ENCODE results near the gene LRCH2.

LRCH2 gene

GRCh38 chrX:115093191-115093590 is 140.7 kb downstream of the LRCH2 start:
- TF ChIP-seq, protein P1, sequence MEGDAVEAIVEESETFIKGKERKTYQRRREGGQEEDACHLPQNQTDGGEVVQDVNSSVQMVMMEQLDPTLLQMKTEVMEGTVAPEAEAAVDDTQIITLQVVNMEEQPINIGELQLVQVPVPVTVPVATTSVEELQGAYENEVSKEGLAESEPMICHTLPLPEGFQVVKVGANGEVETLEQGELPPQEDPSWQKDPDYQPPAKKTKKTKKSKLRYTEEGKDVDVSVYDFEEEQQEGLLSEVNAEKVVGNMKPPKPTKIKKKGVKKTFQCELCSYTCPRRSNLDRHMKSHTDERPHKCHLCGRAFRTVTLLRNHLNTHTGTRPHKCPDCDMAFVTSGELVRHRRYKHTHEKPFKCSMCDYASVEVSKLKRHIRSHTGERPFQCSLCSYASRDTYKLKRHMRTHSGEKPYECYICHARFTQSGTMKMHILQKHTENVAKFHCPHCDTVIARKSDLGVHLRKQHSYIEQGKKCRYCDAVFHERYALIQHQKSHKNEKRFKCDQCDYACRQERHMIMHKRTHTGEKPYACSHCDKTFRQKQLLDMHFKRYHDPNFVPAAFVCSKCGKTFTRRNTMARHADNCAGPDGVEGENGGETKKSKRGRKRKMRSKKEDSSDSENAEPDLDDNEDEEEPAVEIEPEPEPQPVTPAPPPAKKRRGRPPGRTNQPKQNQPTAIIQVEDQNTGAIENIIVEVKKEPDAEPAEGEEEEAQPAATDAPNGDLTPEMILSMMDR (IDR thresholded peaks at IDR 0.05; ENCODE audit: extremely low read depth, insufficient read depth, missing control alignments): no peak
- no peak for DNase-seq (ENCODE audit: low spot score)
- in situ Hi-C loops (cut with MboI; ENCODE audit: low pct_unique_long_range_greater_than_20kb, low sequenced_read_pairs, unreplicated experiment): no loop called here

- in situ Hi-C loops (cut with MboI; ENCODE audit: low pct_unique_long_range_greater_than_20kb, low sequenced_read_pairs, unreplicated experiment): no loop called here
- no peak for DNase-seq (ENCODE audit: low spot score)
- TF ChIP-seq, protein P1 (IDR thresholded peaks at IDR 0.05; ENCODE audit: extremely low read depth, insufficient read depth, missing control alignments): no peak
Observed at GRCh38 chrX:115089419-115089818, 144.5 kb downstream of the LRCH2 start.

GRCh38 chrX:115068896-115069295 is 165.0 kb downstream of the LRCH2 start:
- no peak for DNase-seq (ENCODE audit: low spot score)
- in situ Hi-C loops (cut with MboI; ENCODE audit: low pct_unique_long_range_greater_than_20kb, low sequenced_read_pairs, unreplicated experiment): no loop called here
- TF ChIP-seq, protein P1 (IDR thresholded peaks at IDR 0.05; ENCODE audit: extremely low read depth, insufficient read depth, missing control alignments): no peak

DNA sequence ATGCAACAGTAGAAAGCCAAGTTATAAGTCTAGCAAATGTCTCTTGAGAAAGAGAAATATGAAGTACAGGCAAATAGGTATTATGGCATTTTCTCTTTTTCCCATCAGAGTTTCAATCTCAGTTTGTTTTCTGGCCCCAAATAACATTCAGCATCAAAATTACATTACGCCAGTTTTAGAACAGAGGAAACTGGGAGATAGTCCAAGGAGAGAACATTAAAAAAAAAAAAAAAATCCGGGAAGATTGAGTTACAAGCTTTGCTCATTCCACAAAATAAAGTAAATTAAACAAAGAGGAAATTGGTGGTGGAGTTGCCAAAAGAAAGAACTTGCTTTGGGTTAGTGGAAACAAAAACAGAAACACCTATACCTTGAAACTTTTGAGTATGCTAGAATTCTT is 166.1 kb downstream of the LRCH2 start:
- DNase-seq (ENCODE audit: low spot score): no peak
- in situ Hi-C loops (cut with MboI; ENCODE audit: low pct_unique_long_range_greater_than_20kb, low sequenced_read_pairs, unreplicated experiment): no loop called here
- TF ChIP-seq, protein P1 (IDR thresholded peaks at IDR 0.05; ENCODE audit: extremely low read depth, insufficient read depth, missing control alignments): no peak

- TF ChIP-seq, protein P1 (IDR thresholded peaks at IDR 0.05; ENCODE audit: extremely low read depth, insufficient read depth, missing control alignments): no peak
- in situ Hi-C loops (cut with MboI; ENCODE audit: low pct_unique_long_range_greater_than_20kb, low sequenced_read_pairs, unreplicated experiment): no loop called here
- no peak for DNase-seq (ENCODE audit: low spot score)
Observed at GRCh38 chrX:115065304-115065703, 168.6 kb downstream of the LRCH2 start.

Data from GM13977 (cell line).